ENCODE results near the gene EMCN. TPM values are rescaled to one million over a fixed set of nuclear protein-coding genes. Genes with fewer than 3 reads are reported as not detected.

EMCN gene
- total RNA-seq, 1 experiment from 2014 or later = not detected

GRCh38 chr4:100509386-100509785 lies 8.4 kb downstream of the EMCN start:
- POLR2A ChIA-PET (ENCODE audit: unreplicated experiment) = no interaction called here
- TF ChIP-seq EZH2 (IDR thresholded peaks at IDR 0.05; ENCODE audit: low read depth) = no peak
- TF ChIP-seq, protein P1, sequence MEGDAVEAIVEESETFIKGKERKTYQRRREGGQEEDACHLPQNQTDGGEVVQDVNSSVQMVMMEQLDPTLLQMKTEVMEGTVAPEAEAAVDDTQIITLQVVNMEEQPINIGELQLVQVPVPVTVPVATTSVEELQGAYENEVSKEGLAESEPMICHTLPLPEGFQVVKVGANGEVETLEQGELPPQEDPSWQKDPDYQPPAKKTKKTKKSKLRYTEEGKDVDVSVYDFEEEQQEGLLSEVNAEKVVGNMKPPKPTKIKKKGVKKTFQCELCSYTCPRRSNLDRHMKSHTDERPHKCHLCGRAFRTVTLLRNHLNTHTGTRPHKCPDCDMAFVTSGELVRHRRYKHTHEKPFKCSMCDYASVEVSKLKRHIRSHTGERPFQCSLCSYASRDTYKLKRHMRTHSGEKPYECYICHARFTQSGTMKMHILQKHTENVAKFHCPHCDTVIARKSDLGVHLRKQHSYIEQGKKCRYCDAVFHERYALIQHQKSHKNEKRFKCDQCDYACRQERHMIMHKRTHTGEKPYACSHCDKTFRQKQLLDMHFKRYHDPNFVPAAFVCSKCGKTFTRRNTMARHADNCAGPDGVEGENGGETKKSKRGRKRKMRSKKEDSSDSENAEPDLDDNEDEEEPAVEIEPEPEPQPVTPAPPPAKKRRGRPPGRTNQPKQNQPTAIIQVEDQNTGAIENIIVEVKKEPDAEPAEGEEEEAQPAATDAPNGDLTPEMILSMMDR (conservative IDR thresholded peaks at IDR 0.05) = no peak
- H3K4me3 ChIP-seq = no peak overlapping the region
- no peaks in the 10 kb centered on the region for H3K36me3 ChIP-seq (ENCODE audit: low read depth)
- H3K27me3 ChIP-seq (ENCODE audit: insufficient read depth, low read depth) = no peaks in the 10 kb centered on the region
- H3K79me2 ChIP-seq (ENCODE audit: low read depth) = no peaks in the 10 kb centered on the region
- no peaks in the 10 kb centered on the region for H3K9me2 ChIP-seq (ENCODE audit: insufficient read depth)
- no peaks in the 10 kb centered on the region for H3K9me3 ChIP-seq (ENCODE audit: insufficient read depth, low read depth)
- H3K4me2 ChIP-seq = no peak overlapping the region
- DNase-seq = no peak
- CTCF ChIA-PET = no interaction called here
- H3K4me1 ChIP-seq (replicated peaks; ENCODE audit: insufficient read depth) = no peaks in the 10 kb centered on the region
- BruUV-seq (replicated peaks) = no TSS peak
- H4K20me1 ChIP-seq (ENCODE audit: insufficient read depth) = no peaks in the 10 kb centered on the region
- intact Hi-C loops (cut with micrococcal nuclease; ENCODE audit: unreplicated experiment) = no loop called here
- no peaks in the 10 kb centered on the region for H3F3A ChIP-seq (ENCODE audit: insufficient read depth, low read depth)
- no peak overlapping the region for H3K27ac ChIP-seq
- H2AFZ ChIP-seq = no peak overlapping the region

DNA sequence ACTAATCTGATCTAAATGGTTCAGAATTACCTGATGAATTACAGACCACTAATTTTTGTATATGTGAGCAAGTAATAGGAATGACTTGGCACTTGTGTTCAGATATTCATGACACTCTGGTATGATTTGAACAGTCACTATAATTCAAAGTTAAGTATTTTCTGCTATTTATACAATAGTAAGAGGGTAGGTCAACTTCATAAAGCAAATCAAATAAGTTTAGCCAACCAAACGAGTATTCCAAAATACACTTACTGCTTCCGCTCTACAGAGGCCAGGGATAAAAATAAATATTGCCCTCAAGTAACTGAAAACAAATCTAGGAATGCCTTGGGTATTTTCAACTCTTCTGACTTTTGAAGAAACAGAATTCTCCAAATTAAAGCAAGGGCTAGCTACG lies 9.1 kb downstream of the EMCN start:
- Histone ChIP-seq H3K79me2 (ENCODE audit: low read depth) (no peaks in the 10 kb centered on the region), H3K4me2 (no peak overlapping the region), H2AFZ (no peak overlapping the region), H3K9me2 (ENCODE audit: insufficient read depth) (no peaks in the 10 kb centered on the region), H3K36me3 (ENCODE audit: low read depth) (no peaks in the 10 kb centered on the region), H3K4me3 (no peak overlapping the region), H3K4me1 (replicated peaks; ENCODE audit: insufficient read depth) (no peaks in the 10 kb centered on the region), H4K20me1 (ENCODE audit: insufficient read depth) (no peaks in the 10 kb centered on the region), H3K27me3 (ENCODE audit: insufficient read depth, low read depth) (no peaks in the 10 kb centered on the region), H3K27ac (no peak overlapping the region), H3K9me3 (ENCODE audit: insufficient read depth, low read depth) (no peaks in the 10 kb centered on the region), H3F3A (ENCODE audit: insufficient read depth, low read depth) (no peaks in the 10 kb centered on the region)
- CTCF ChIA-PET = no interaction called here
- intact Hi-C loops (cut with micrococcal nuclease; ENCODE audit: unreplicated experiment) = no loop called here
- DNase-seq = no peak
- POLR2A ChIA-PET (ENCODE audit: unreplicated experiment) = no interaction called here
- no TSS peak for BruUV-seq (replicated peaks)
- no peak for TF ChIP-seq EZH2 (IDR thresholded peaks at IDR 0.05; ENCODE audit: low read depth)
- TF ChIP-seq, protein P1 (conservative IDR thresholded peaks at IDR 0.05) = no peak

DNA sequence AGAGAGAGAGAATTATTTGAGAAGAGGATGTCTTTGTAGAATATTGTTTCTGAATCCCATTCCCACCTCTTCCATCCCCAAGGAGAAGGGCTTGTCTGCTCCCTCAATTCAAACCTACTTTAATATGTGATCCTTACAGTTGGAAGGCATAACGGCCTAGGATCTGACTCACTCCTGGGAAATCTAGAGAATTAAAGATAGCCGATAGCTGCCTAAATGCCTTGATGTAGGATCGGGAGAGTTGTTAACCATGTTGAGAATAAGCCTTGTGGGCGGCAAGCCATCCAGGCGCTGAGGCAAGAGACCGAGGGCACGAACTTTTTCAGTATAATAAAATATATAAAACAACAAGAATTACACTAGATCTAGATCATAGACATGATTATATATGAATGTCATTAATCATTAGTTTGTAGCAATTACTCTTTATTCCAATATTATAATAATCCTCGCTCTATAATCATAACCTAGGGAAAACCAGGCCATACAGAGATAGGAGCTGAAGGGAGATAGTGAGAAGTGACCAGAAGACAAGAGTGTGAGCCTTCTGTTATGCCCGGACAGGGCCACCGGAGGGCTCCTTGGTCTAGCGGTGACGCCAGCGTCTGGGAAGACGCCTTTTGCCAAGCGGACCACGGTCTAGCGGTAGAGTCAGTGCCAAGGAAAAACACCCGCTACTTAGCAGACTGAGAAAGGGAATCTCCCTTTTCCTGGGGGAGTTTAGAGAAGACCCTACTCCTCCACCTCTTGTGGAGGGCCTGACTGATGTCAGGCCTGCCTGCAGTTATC lies 13.5 kb downstream of the EMCN start:
- Histone ChIP-seq H3K27me3 (ENCODE audit: insufficient read depth, low read depth) (no peaks in the 10 kb centered on the region), H3K4me2 (no peak overlapping the region), H4K20me1 (ENCODE audit: insufficient read depth) (no peaks in the 10 kb centered on the region), H3K4me1 (replicated peaks; ENCODE audit: insufficient read depth) (no peaks in the 10 kb centered on the region), H3K27ac (no peak overlapping the region), H3K79me2 (ENCODE audit: low read depth) (no peaks in the 10 kb centered on the region), H3F3A (ENCODE audit: insufficient read depth, low read depth) (no peaks in the 10 kb centered on the region), H3K9me3 (ENCODE audit: insufficient read depth, low read depth) (no peaks in the 10 kb centered on the region), H3K36me3 (ENCODE audit: low read depth) (no peaks in the 10 kb centered on the region), H3K4me3 (no peak overlapping the region), H2AFZ (no peak overlapping the region), H3K9me2 (ENCODE audit: insufficient read depth) (no peaks in the 10 kb centered on the region)
- no peak for DNase-seq
- ChIA-PET CTCF (no interaction called here), POLR2A (ENCODE audit: unreplicated experiment) (no interaction called here)
- intact Hi-C loops (cut with micrococcal nuclease; ENCODE audit: unreplicated experiment) = no loop called here
- TF ChIP-seq, protein P1 (conservative IDR thresholded peaks at IDR 0.05) = no peak
- TF ChIP-seq EZH2 (IDR thresholded peaks at IDR 0.05; ENCODE audit: low read depth) = no peak
- BruUV-seq (replicated peaks) = no TSS peak

Data from PC-9 (cell line).